Mesendoderm (in vitro differentiated cells): Measurements from ENCODE around the gene GLCE.

Experiments used
- DNase-seq: peaks from one replicate; pipeline ENCODE4 v3.0.0; 2013
- H2AK5ac ChIP-seq: 2 replicates; pipeline ENCODE4 v1.6.1; 2013; ENCODE audit warnings: low read length, inconsistent platforms
- H2BK120ac ChIP-seq: 2 replicates; pipeline ENCODE4 v1.6.1; 2013; ENCODE audit warnings: low read depth, mild to moderate bottlenecking, low read length, moderate library complexity, mixed read lengths
- H2BK15ac ChIP-seq: replicated peaks from 2 replicates; pipeline ENCODE4 v1.6.1; 2013; ENCODE audit warnings: low read depth, mild to moderate bottlenecking, moderate library complexity
- H2BK5ac ChIP-seq: 2 replicates; pipeline ENCODE4 v1.6.1; 2013; ENCODE audit warnings: low read length, inconsistent platforms
- H3K18ac ChIP-seq: 2 replicates; pipeline ENCODE4 v1.6.1; 2013; ENCODE audit warnings: mild to moderate bottlenecking, low read length, mixed read lengths
- H3K23ac ChIP-seq: one replicate; pipeline ENCODE4 v1.6.1; 2013; ENCODE audit warnings: low read length
- H3K27ac ChIP-seq: 2 replicates; pipeline ENCODE4 v1.5.1; 2013; ENCODE audit warnings: low read depth, mild to moderate bottlenecking, inconsistent platforms, low read length, moderate library complexity
- H3K27me3 ChIP-seq: 2 replicates; pipeline ENCODE4 v1.6.1; 2013; ENCODE audit warnings: low read length, control low read depth, mild to moderate bottlenecking, inconsistent platforms; ENCODE audit not compliant: insufficient read depth, poor library complexity
- H3K36me3 ChIP-seq: 2 replicates; pipeline ENCODE4 v1.6.1; 2013; ENCODE audit warnings: low read length, inconsistent platforms; ENCODE audit not compliant: control insufficient read depth, insufficient read depth
- H3K4ac ChIP-seq: one replicate; pipeline ENCODE4 v1.6.1; 2013; ENCODE audit warnings: low read depth, mild to moderate bottlenecking, low read length, moderate library complexity
- H3K4me1 ChIP-seq: 2 replicates; pipeline ENCODE4 v1.6.1; 2013; ENCODE audit warnings: low read depth, low read length, inconsistent platforms; ENCODE audit not compliant: control insufficient read depth
- H3K4me2 ChIP-seq: 2 replicates; pipeline ENCODE4 v1.6.1; 2013; ENCODE audit warnings: low read length
- H3K4me3 ChIP-seq: 2 replicates; pipeline ENCODE4 v1.5.1; 2013; ENCODE audit warnings: mild to moderate bottlenecking, low read length
- H3K56ac ChIP-seq: one replicate; pipeline ENCODE4 v1.6.1; 2013; ENCODE audit warnings: low read length
- H3K79me1 ChIP-seq: 2 replicates; pipeline ENCODE4 v1.6.1; 2013; ENCODE audit warnings: low read length, inconsistent platforms
- H3K79me2 ChIP-seq: 2 replicates; pipeline ENCODE4 v1.6.1; 2013; ENCODE audit warnings: mild to moderate bottlenecking, low read length; ENCODE audit not compliant: control insufficient read depth, insufficient read depth
- H3K9ac ChIP-seq: 2 replicates; pipeline ENCODE4 v1.6.1; 2013; ENCODE audit warnings: low read length, inconsistent platforms
- H4K5ac ChIP-seq: one replicate; pipeline ENCODE4 v1.6.1; 2013; ENCODE audit warnings: low read length
- H4K8ac ChIP-seq: one replicate; pipeline ENCODE4 v1.6.1; 2013; ENCODE audit warnings: low read depth, mild to moderate bottlenecking, control low read depth, low read length, moderate library complexity
- WGBS: extraction: QIAGEN DNeasy Blood & Tissue Kit; methylation state at CpG from one replicate; pipeline ENCODE4 v1.1.7; 2013; ENCODE audit warnings: low lambda C conversion rate, missing lambda C conversion rate; ENCODE audit not compliant: insufficient coverage; ENCODE audit errors: extremely low coverage; 5-methylcytosine and 5-hydroxymethylcytosine counted together

The GLCE gene

GRCh38 chr15:69194854-69195253, 34.4 kb downstream of the GLCE start:
- Histone ChIP-seq H2BK120ac (no peak overlapping the region), H3K18ac (no peak overlapping the region), H3K4me2 (no peak overlapping the region), H3K27me3 (no peaks in the 10 kb centered on the region), H3K4ac (no peak overlapping the region), H3K9ac (no peak overlapping the region), H3K4me1 (peaks cover 2% of the 10 kb centered on the region), H3K36me3 (no peaks in the 10 kb centered on the region), H2BK15ac (no peak overlapping the region), H4K5ac (no peak overlapping the region), H3K23ac (no peak overlapping the region), H2BK5ac (no peak overlapping the region), H3K27ac (no peak overlapping the region), H3K56ac (no peak overlapping the region), H3K79me1 (peaks cover 1% of the 10 kb centered on the region), H3K79me2 (no peaks in the 10 kb centered on the region), H3K4me3 (no peak overlapping the region), H2AK5ac (no peak overlapping the region), H4K8ac (no peak overlapping the region)
- no CpG with 5 or more reads among the region's 1 CpG for WGBS
- DNase-seq: no peak

DNA sequence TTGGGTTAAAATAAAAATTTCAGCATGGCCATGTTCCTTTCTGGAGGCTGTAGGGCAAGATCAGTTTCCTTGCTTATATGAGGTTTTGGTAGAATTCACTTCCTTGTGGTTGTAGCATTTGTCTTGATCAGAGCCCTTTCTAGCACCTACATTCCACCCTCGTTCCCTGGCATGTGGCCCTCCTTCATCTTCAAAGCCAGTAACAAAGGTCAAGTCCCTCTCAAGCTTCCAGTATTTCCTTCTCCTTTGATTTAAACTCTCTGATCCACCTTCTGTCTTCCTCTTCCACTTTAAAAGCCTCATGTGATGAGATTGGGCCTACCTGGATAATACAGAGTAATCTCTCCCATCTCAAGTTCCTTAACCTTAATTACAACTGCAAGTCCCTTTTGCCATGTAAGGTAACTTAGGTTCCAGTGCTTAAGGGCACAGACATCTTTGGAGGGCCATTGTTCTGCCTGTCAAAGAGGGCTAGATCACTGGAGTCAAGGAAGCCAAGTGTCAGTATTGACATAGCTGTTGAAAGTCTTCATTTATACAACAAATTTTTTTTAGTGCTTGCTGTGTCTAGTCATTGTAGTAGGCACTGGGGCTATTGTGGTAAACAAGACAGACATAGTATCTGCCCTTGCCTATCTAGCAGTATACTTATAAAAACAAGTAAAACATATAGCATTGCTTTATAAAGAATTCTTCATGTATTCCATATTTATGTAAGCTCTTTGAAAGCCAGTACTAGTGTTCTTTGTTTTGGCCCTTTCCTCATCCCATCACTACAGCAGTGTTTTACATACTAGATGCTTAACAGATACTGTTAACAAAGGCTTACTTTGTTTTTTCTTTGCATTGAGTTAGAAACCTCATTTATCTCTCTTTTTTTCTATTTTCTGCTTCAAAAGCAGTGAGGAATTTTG, 40.7 kb downstream of the GLCE start:
- Histone ChIP-seq H2BK5ac (no peak overlapping the region), H3K4me2 (no peak overlapping the region), H3K9ac (no peak overlapping the region), H3K4me3 (no peak overlapping the region), H3K79me2 (no peaks in the 10 kb centered on the region), H3K56ac (no peak overlapping the region), H2BK15ac (no peak overlapping the region), H3K79me1 (no peaks in the 10 kb centered on the region), H3K27ac (no peak overlapping the region), H3K4ac (no peak overlapping the region), H4K8ac (no peak overlapping the region), H3K23ac (no peak overlapping the region), H3K4me1 (no peaks in the 10 kb centered on the region), H3K36me3 (no peaks in the 10 kb centered on the region), H2BK120ac (no peak overlapping the region), H3K18ac (no peak overlapping the region), H4K5ac (no peak overlapping the region), H3K27me3 (no peaks in the 10 kb centered on the region), H2AK5ac (no peak overlapping the region)
- DNase-seq: peak; percentile 30
- no CpG with 5 or more reads among the region's 1 CpG for WGBS

DNA sequence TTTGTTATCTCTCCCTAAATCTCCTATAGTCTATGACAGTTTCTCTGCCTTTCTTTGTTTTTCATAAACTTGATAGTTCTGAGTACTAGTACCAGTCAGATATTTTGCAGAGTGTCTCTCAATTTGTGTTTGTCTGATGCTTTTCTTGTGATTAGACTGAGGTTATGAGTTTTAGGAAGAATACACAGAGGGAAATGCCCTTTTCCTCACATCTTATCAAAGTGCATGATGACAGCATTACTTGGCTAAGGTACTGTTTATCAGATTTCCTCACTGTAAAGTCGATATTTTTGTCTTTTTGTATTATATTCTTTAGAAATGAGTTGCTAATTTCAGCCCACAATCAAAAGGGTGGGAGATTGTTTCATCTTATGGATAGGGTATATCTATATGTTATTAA, 45.6 kb downstream of the GLCE start:
- WGBS: no CpG with 5 or more reads among the region's 1 CpG
- Histone ChIP-seq H3K4me1 (no peaks in the 10 kb centered on the region), H2BK120ac (no peak overlapping the region), H3K4me3 (no peak overlapping the region), H3K18ac (no peak overlapping the region), H4K5ac (no peak overlapping the region), H3K79me1 (no peaks in the 10 kb centered on the region), H3K9ac (no peak overlapping the region), H3K56ac (no peak overlapping the region), H3K23ac (no peak overlapping the region), H3K79me2 (no peaks in the 10 kb centered on the region), H2BK15ac (no peak overlapping the region), H3K27me3 (no peaks in the 10 kb centered on the region), H3K4ac (no peak overlapping the region), H3K27ac (no peak overlapping the region), H4K8ac (no peak overlapping the region), H3K36me3 (no peaks in the 10 kb centered on the region), H3K4me2 (no peak overlapping the region), H2AK5ac (no peak overlapping the region), H2BK5ac (no peak overlapping the region)
- DNase-seq: no peak

GRCh38 chr15:69209661-69210060, 49.2 kb downstream of the GLCE start:
- no peak overlapping the region for H3K4me3 ChIP-seq
- H3K4me1 ChIP-seq: no peaks in the 10 kb centered on the region
- H3K36me3 ChIP-seq: no peaks in the 10 kb centered on the region
- no peak overlapping the region for H4K8ac ChIP-seq
- H2BK15ac ChIP-seq: no peak overlapping the region
- WGBS: no CpG with 5 or more reads among the region's 1 CpG
- no peak overlapping the region for H3K9ac ChIP-seq
- no peaks in the 10 kb centered on the region for H3K79me1 ChIP-seq
- no peaks in the 10 kb centered on the region for H3K27me3 ChIP-seq
- H3K4ac ChIP-seq: no peak overlapping the region
- DNase-seq: no peak
- H3K4me2 ChIP-seq: no peak overlapping the region
- H3K79me2 ChIP-seq: no peaks in the 10 kb centered on the region
- no peak overlapping the region for H2BK5ac ChIP-seq
- H3K56ac ChIP-seq: no peak overlapping the region
- H2AK5ac ChIP-seq: no peak overlapping the region
- no peak overlapping the region for H3K27ac ChIP-seq
- no peak overlapping the region for H2BK120ac ChIP-seq
- H4K5ac ChIP-seq: no peak overlapping the region
- H3K23ac ChIP-seq: no peak overlapping the region
- H3K18ac ChIP-seq: no peak overlapping the region

DNA sequence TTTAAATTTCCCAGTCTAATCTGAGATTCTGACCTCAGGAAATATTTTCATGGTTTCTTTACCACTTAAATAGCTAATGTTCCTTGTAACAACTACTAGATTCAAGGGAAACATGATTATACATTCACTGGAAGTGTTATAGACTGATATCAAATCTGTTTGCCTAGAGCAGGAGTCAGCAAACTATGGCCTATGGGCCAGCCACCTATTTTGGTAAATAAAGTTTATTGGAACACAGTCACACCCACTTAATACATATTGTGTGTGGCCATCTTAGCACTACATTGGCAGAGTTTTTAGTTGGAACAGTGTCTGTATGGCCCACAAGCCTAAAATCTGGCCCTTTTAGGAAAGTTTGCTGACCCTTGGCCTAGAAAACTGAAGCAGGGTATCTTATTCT, 50.1 kb downstream of the GLCE start:
- DNase-seq: no peak
- Histone ChIP-seq H2AK5ac (no peak overlapping the region), H3K4me1 (no peaks in the 10 kb centered on the region), H3K36me3 (no peaks in the 10 kb centered on the region), H3K23ac (no peak overlapping the region), H3K27me3 (no peaks in the 10 kb centered on the region), H2BK120ac (no peak overlapping the region), H3K9ac (no peak overlapping the region), H4K8ac (no peak overlapping the region), H3K18ac (no peak overlapping the region), H3K4me2 (no peak overlapping the region), H4K5ac (no peak overlapping the region), H3K4me3 (no peak overlapping the region), H2BK15ac (no peak overlapping the region), H3K79me2 (no peaks in the 10 kb centered on the region), H2BK5ac (no peak overlapping the region), H3K56ac (no peak overlapping the region), H3K27ac (no peak overlapping the region), H3K79me1 (no peaks in the 10 kb centered on the region), H3K4ac (no peak overlapping the region)

GRCh38 chr15:69213786-69214185, 53.4 kb downstream of the GLCE start:
- no peaks in the 10 kb centered on the region for H3K27me3 ChIP-seq

More at GRCh38 chr15:69213786-69214185, 53.4 kb downstream of the GLCE start:
- no CpG with 5 or more reads among the region's 3 CpGs for WGBS
- H2BK120ac ChIP-seq: no peak overlapping the region
- no peak overlapping the region for H3K27ac ChIP-seq
- no peak overlapping the region for H2BK15ac ChIP-seq
- H3K79me2 ChIP-seq: no peaks in the 10 kb centered on the region
- H3K36me3 ChIP-seq: no peaks in the 10 kb centered on the region
- H3K4me3 ChIP-seq: no peak overlapping the region
- no peak overlapping the region for H4K5ac ChIP-seq
- no peak overlapping the region for H4K8ac ChIP-seq
- DNase-seq: no peak
- no peak overlapping the region for H3K4ac ChIP-seq
- no peak overlapping the region for H3K18ac ChIP-seq
- no peak overlapping the region for H3K23ac ChIP-seq
- H3K79me1 ChIP-seq: no peaks in the 10 kb centered on the region
- no peak overlapping the region for H2BK5ac ChIP-seq
- H3K4me2 ChIP-seq: no peak overlapping the region
- no peak overlapping the region for H3K9ac ChIP-seq
- H2AK5ac ChIP-seq: no peak overlapping the region
- no peaks in the 10 kb centered on the region for H3K4me1 ChIP-seq
- no peak overlapping the region for H3K56ac ChIP-seq
